Measurements from ENCODE around the gene MRPS33.

DNA sequence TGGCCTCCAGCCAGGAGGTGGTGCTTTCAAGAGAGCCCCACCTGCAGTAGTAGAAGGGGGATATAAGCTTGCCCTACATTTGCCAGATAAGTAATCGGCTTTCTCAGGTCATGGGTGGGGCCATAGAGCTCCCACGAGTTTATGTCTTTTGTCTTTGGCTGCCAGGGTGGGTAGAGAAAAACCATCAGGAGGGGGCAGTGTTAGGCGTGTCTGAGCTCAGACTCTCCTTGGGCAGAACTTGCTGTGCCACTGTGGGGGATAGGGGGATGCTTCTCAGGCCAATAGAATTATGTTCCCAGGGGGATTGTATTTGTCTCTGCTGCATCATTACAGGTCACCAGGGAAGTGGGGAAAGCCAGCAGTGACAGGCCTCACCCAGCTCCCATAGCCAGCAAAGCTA, 12.3 kb upstream of the MRPS33 start:
- TF ChIP-seq POLR2A (IDR thresholded peaks at IDR 0.05; ENCODE audit: low read length), result no peak
- TF ChIP-seq GATA1 (IDR thresholded peaks at IDR 0.05; ENCODE audit: low read depth, low read length), result no peak
